GM12878 (cell line): ENCODE data around the gene SUPT4H1. TPM values are rescaled to one million over a fixed set of nuclear protein-coding genes. Genes with fewer than 3 reads are reported as not detected.

Experiments
- CBX3 ChIP-seq: fragments of 200-600 bp; sonication (generic); IDR thresholded peaks from 2 replicates; pipeline ENCODE4 v1.6.1; 2016; ENCODE audit warnings: low read depth, borderline replicate concordance
- CUX1 ChIP-seq: IDR thresholded peaks from 2 replicates; pipeline ENCODE4 v1.6.1; 2012; ENCODE audit warnings: improper control_type of control experiment, low read depth, low read length; ENCODE audit not compliant: insufficient replicate concordance
- DPF2 ChIP-seq: fragments of 450-650 bp; IDR thresholded peaks from 2 replicates; pipeline ENCODE4 v1.6.1; 2017; ENCODE audit warnings: mild to moderate bottlenecking
- GATAD2B ChIP-seq: fragments of 450-650 bp; conservative IDR thresholded peaks from 2 replicates; pipeline ENCODE4 v1.6.1; 2017; ENCODE audit warnings: low read depth, mild to moderate bottlenecking, moderate library complexity
- JUND ChIP-seq: IDR thresholded peaks from 2 replicates; pipeline ENCODE4 v1.6.1; 2012; ENCODE audit warnings: low read depth, mild to moderate bottlenecking, low read length, improper control_type of control experiment, moderate library complexity
- LARP7 ChIP-seq: fragments of 450-650 bp; IDR thresholded peaks from 2 replicates; pipeline ENCODE4 v1.6.1; 2017; ENCODE audit warnings: mild to moderate bottlenecking
- NR2C2 ChIP-seq: IDR thresholded peaks from 2 replicates; pipeline ENCODE4 v1.6.1; 2011; ENCODE audit warnings: borderline replicate concordance, low read depth; ENCODE audit not compliant: control insufficient read depth, insufficient read length
- POLR2AphosphoS2 ChIP-seq: IDR thresholded peaks from 2 replicates; pipeline ENCODE4 v1.6.1; 2011; ENCODE audit warnings: low read depth, mild to moderate bottlenecking, low read length, improper control_type of control experiment, moderate library complexity
- POLR2AphosphoS5 ChIP-seq: IDR thresholded peaks from 2 replicates; pipeline ENCODE4 v1.6.1; 2011; ENCODE audit warnings: mild to moderate bottlenecking, low read length, inconsistent platforms
- RAD51 ChIP-seq: fragments of 450-650 bp; IDR thresholded peaks from 2 replicates; pipeline ENCODE4 v1.6.1; 2016; ENCODE audit warnings: moderate library complexity, mild to moderate bottlenecking, inconsistent platforms
- TCF7 ChIP-seq: IDR thresholded peaks from 2 replicates; pipeline ENCODE4 v1.6.1; 2014; ENCODE audit warnings: antibody characterized with exemption, borderline replicate concordance
- YBX1 ChIP-seq: fragments of 450-650 bp; IDR thresholded peaks from 2 replicates; pipeline ENCODE4 v1.6.1; 2016; ENCODE audit warnings: antibody characterized with exemption
- ZBTB11 ChIP-seq: fragments of 450-650 bp; formaldehyde crosslinking; IDR thresholded peaks from 2 replicates; pipeline ENCODE4 v1.5.0; 2022; ENCODE audit warnings: mild to moderate bottlenecking, missing genetic modification characterization
- ZNF384 ChIP-seq: IDR thresholded peaks from 2 replicates; pipeline ENCODE4 v1.6.1; 2012; ENCODE audit warnings: low read depth, mild to moderate bottlenecking, low read length, improper control_type of control experiment, borderline replicate concordance
- ZNF622 ChIP-seq: fragments of 450-650 bp; IDR thresholded peaks from 2 replicates; pipeline ENCODE4 v1.6.1; 2017; ENCODE audit warnings: mild to moderate bottlenecking, inconsistent platforms
- polyA plus RNA-seq, 11 experiments: library from polyadenylated mRNA; depleted of rRNA in 4 of 11; unstranded in 6 of 11; stranded (reverse) in 5 of 11; fragments of >200 nt; fragmentation: Nextera tagmentation in 4 of 11; fragmentation: Illumina TruSeq in 1 of 11; extraction: Ambion mirVana in 4 of 11; extraction: Trizol in 1 of 11; gene quantifications; 1 replicate in 1 of 11; 2 replicates in 10 of 11; pipeline versions ENCODE4 v1.2.1 to v1.2.3, GENCODE V29; 2011 to 2016; ENCODE audit warnings: inconsistent platforms in 2 of 11, missing spikeins in 2 of 11, low read depth in 1 of 11
- total RNA-seq, 4 experiments: library from RNA; depleted of rRNA in 3 of 4; stranded (reverse); fragments of >200 nt in 3 of 4; fragmentation: Illumina TruSeq in 1 of 4; extraction: Trizol in 1 of 4; gene quantifications; 2 replicates each; pipeline versions ENCODE4 v1.2.1 to v1.2.3, GENCODE V29; 2013 to 2021
- TF ChIP-seq, protein P1 (sequence below): IDR thresholded peaks from 2 replicates; pipeline ENCODE4 v1.6.1; 2012; ENCODE audit warnings: low read depth, low read length, improper control_type of control experiment
- TF ChIP-seq, protein P2 (sequence below): IDR thresholded peaks from 2 replicates; pipeline ENCODE4 v1.6.1; 2011; ENCODE audit warnings: borderline replicate concordance, low read depth, mild to moderate bottlenecking, moderate library complexity, mixed read lengths, low read length; ENCODE audit not compliant: insufficient read depth; ENCODE audit errors: extremely low read length
- TF ChIP-seq, protein P3 (sequence below): IDR thresholded peaks from 2 replicates; pipeline ENCODE4 v1.6.1; 2011; ENCODE audit warnings: mild to moderate bottlenecking, low read depth, low read length, moderate library complexity; ENCODE audit not compliant: insufficient replicate concordance

The SUPT4H1 gene
- total and polyA plus RNA-seq, 10 of the 15 experiments (the other 5 are each of a cell fraction or from before 2014, with no cell fraction given) = 83.8 to 293 (median 128) TPM

DNA sequence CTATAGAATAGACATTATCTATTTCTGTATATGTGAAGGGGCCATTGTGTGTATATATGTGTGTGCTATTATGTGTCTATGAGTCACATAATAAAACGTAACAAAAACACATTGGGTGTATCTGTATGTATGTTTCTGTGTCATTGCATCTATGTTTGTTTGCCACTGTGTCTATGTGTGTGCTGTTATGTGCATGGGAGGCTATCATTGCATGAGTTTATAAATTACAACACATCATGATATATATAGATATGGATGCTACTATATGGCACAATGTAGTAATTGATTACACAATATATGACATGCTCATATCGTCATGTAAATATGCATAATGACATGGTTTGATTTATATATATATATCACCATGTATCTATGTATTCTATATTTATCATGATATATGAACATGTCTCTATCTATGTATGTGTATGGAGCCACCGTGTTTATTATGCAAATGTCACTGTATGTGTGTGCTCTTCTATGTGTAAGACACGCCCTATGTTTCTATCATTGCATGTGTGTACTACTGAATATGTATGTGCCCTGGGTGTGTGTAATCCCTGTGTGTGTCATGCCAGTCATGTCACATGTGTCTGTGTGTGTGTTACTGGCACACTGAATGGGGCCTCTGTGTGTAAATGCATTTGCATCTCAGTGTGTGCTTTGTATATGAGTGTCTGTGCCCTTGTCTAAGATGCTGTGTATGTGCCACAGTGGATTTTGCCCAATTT is 22.0 kb downstream of the SUPT4H1 start (continued):
- TF ChIP-seq CUX1 = no peak
- TF ChIP-seq, protein P1, sequence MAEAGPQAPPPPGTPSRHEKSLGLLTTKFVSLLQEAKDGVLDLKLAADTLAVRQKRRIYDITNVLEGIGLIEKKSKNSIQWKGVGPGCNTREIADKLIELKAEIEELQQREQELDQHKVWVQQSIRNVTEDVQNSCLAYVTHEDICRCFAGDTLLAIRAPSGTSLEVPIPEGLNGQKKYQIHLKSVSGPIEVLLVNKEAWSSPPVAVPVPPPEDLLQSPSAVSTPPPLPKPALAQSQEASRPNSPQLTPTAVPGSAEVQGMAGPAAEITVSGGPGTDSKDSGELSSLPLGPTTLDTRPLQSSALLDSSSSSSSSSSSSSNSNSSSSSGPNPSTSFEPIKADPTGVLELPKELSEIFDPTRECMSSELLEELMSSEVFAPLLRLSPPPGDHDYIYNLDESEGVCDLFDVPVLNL = no peak
- no peak for TF ChIP-seq JUND
- peak; percentile 98 for TF ChIP-seq POLR2AphosphoS2
- no peak for TF ChIP-seq YBX1
- TF ChIP-seq ZBTB11 (CRISPR knock-in tag) = peak; percentile 75
- no peak for TF ChIP-seq ZNF622
- TF ChIP-seq ZNF384 = no peak
- TF ChIP-seq LARP7 = no peak
- no peak for TF ChIP-seq GATAD2B
- TF ChIP-seq NR2C2 = no peak
- no peak for TF ChIP-seq DPF2
- TF ChIP-seq RAD51 = no peak
- TF ChIP-seq, protein P2, sequence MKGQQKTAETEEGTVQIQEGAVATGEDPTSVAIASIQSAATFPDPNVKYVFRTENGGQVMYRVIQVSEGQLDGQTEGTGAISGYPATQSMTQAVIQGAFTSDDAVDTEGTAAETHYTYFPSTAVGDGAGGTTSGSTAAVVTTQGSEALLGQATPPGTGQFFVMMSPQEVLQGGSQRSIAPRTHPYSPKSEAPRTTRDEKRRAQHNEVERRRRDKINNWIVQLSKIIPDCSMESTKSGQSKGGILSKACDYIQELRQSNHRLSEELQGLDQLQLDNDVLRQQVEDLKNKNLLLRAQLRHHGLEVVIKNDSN = no peak
- TF ChIP-seq, protein P3, sequence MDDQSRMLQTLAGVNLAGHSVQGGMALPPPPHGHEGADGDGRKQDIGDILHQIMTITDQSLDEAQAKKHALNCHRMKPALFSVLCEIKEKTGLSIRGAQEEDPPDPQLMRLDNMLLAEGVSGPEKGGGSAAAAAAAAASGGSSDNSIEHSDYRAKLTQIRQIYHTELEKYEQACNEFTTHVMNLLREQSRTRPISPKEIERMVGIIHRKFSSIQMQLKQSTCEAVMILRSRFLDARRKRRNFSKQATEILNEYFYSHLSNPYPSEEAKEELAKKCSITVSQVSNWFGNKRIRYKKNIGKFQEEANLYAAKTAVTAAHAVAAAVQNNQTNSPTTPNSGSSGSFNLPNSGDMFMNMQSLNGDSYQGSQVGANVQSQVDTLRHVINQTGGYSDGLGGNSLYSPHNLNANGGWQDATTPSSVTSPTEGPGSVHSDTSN = peak; percentile 89
- peak; percentile 95 for TF ChIP-seq POLR2AphosphoS5
- TF ChIP-seq TCF7 = no peak; the same call in 1 of the 2 replicates
- no peak for TF ChIP-seq CBX3
